ENCODE results near the gene MACROH2A1.

DNA sequence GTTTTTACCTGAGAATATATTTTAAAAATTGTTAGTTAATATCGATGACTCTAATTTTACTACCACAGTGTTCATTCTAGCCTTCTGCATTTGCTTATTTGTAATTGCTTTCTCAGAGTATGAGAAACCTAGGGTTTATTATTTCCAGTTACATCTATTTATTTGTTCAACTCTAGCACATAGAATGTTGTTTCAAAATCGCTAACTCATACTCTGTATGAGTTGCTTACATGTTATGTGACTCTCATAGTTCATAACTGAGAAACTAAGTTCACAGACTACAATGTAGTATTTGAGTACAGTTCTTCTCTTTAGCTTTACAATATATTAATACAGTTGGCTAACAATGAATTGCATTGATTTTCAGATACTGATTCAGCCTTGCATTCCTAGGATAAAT, 103.2 kb downstream of the MACROH2A1 start:
- no peak for TF ChIP-seq GLIS3 (CRISPR knock-in tag; IDR thresholded peaks at IDR 0.05)
- TF ChIP-seq ZNF565 (CRISPR knock-in tag; conservative IDR thresholded peaks at IDR 0.05; ENCODE audit: low read depth): no peak
- no peak for TF ChIP-seq TCF4 (CRISPR knock-in tag; IDR thresholded peaks at IDR 0.05; ENCODE audit: borderline replicate concordance)
- TF ChIP-seq, protein P1, sequence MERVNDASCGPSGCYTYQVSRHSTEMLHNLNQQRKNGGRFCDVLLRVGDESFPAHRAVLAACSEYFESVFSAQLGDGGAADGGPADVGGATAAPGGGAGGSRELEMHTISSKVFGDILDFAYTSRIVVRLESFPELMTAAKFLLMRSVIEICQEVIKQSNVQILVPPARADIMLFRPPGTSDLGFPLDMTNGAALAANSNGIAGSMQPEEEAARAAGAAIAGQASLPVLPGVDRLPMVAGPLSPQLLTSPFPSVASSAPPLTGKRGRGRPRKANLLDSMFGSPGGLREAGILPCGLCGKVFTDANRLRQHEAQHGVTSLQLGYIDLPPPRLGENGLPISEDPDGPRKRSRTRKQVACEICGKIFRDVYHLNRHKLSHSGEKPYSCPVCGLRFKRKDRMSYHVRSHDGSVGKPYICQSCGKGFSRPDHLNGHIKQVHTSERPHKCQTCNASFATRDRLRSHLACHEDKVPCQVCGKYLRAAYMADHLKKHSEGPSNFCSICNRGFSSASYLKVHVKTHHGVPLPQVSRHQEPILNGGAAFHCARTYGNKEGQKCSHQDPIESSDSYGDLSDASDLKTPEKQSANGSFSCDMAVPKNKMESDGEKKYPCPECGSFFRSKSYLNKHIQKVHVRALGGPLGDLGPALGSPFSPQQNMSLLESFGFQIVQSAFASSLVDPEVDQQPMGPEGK (CRISPR knock-in tag; IDR thresholded peaks at IDR 0.05; ENCODE audit: borderline replicate concordance): no peak
- TF ChIP-seq ARNTL (CRISPR knock-in tag; IDR thresholded peaks at IDR 0.05; ENCODE audit: borderline replicate concordance, low read depth): no peak
- TF ChIP-seq, protein P2, sequence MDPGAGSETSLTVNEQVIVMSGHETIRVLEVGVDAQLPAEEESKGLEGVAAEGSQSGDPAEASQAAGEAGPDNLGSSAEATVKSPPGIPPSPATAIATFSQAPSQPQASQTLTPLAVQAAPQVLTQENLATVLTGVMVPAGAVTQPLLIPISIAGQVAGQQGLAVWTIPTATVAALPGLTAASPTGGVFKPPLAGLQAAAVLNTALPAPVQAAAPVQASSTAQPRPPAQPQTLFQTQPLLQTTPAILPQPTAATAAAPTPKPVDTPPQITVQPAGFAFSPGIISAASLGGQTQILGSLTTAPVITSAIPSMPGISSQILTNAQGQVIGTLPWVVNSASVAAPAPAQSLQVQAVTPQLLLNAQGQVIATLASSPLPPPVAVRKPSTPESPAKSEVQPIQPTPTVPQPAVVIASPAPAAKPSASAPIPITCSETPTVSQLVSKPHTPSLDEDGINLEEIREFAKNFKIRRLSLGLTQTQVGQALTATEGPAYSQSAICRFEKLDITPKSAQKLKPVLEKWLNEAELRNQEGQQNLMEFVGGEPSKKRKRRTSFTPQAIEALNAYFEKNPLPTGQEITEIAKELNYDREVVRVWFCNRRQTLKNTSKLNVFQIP (CRISPR knock-in tag; IDR thresholded peaks at IDR 0.05; ENCODE audit: borderline replicate concordance, low read depth): no peak
- TF ChIP-seq ZFP30 (CRISPR knock-in tag; IDR thresholded peaks at IDR 0.05): no peak

Measured in SK-N-SH treated with all-trans-retinoic acid at 6 μM for 48 hours (cell line).